ENCODE measurements around the gene KLHL11. TPM values are rescaled to one million over a fixed set of nuclear protein-coding genes. Genes with fewer than 3 reads are reported as not detected.

Gene KLHL11
- total and polyA plus RNA-seq, 10 of the 15 experiments (the other 5 are each of a cell fraction or from before 2014, with no cell fraction given): 0.07 to 17.2 (median 10.1) TPM

DNA sequence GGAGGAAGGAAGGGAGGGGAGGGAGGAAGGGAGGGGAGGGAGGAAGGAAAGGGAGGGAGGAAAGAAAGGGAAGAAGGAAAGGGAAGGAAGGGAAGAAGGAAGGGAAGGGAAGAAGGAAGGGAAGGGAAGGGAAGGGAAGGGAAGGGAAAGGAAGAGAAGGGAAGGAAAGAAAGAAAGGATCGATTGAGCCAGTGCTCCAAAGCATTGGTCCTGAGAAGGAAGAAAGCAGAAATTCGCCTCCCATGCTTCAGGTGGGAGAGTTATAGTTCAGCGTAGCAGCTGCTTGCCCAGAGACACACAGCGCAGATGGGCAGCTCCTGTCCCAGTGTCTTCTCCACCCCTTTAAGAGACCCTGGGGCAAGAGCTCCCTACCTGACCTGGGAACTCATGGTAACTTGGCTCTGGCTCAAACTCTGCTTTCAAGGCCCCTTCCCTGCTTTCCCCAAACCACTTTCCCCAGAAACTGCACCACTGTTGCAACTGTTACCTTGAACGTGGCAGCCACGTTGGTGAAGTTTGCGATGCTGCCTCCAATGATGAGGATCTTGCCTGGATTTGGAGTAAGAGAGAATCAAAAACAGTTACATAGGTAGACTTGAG lies 39.1 kb upstream of the KLHL11 start:
- FAIRE-seq: no peak

DNA sequence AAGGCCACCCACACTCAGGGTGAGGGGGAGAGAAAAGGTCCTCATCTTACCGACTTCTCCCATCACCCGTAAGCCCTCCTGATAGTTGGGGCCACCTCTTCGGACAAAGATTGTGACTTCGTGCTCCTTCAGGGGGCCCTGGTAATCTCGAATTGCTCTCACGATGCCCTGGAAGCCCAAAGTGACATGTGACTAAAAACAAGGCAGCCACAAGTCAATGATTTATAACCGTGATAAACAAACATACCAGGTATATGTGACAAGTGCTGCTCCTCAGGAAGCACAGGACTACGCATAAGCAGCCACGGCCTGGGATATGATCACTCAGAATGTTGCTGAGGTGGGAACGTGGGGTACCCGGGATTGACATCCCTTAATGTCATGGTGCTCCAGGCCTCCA lies 36.4 kb upstream of the KLHL11 start:
- SMC1A ChIA-PET (ENCODE audit: uncharacterized antibody, unreplicated experiment): no interaction called here
- WGBS (ENCODE audit: insufficient coverage, insufficient replicate concordance, low lambda C conversion rate, missing lambda C conversion rate): 88% methylated on average over 11 of the region's 11 CpGs
- no TSS peak for BruUV-seq (replicated peaks)
- FAIRE-seq: no peak
- Histone ChIP-seq H3K79me2 (ENCODE audit: control insufficient read depth, insufficient read depth, low read length) (no peaks in the 10 kb centered on the region), H3K4me2 (ENCODE audit: control insufficient read depth, insufficient read depth) (no peak overlapping the region), H3K36me3 (ENCODE audit: control insufficient read depth in 2 of 2, insufficient read depth in 2 of 2, low read length in 1 of 2) (peaks cover 33 to 47% of the 10 kb centered on the region in 2 experiments), H4K20me1 (ENCODE audit: control insufficient read depth, insufficient read depth) (no peaks in the 10 kb centered on the region), H2AFZ (ENCODE audit: control insufficient read depth, low read depth, low read length) (no peak overlapping the region), H3K27me3 (replicated peaks in 1 of 2; ENCODE audit: control insufficient read depth in 2 of 2, insufficient read depth in 2 of 2, low read length in 1 of 2) (no peaks in the 10 kb centered on the region), H3K9me3 (replicated peaks; ENCODE audit: control insufficient read depth, insufficient read depth, low read length) (no peaks in the 10 kb centered on the region), H3K4me3 (no peak overlapping the region), H3K4me1 (ENCODE audit: control insufficient read depth, insufficient read depth, low read length) (no peaks in the 10 kb centered on the region), H3K9ac (ENCODE audit: control insufficient read depth, insufficient read depth, low read length) (no peak overlapping the region), H3K27ac (ENCODE audit: control insufficient read depth, insufficient read depth) (no peak overlapping the region)
- no peak for ATAC-seq
- in situ Hi-C loops (cut with MboI): no loop called here
- RAD21 ChIA-PET (ENCODE audit: unreplicated experiment): no interaction called here
- POLR2A ChIA-PET: no interaction called here
- intact Hi-C loops (cut with micrococcal nuclease; ENCODE audit: unreplicated experiment): no loop called here
- CTCF ChIA-PET: interaction anchor here (0.7 kb wide), 1 partner anchor 320 kb away, joined by 4 read pairs; no protein-coding TSS in a partner anchor
- DNase-seq (ENCODE audit: low read depth, low spot score): no peak
- TF ChIP-seq HDAC6 (IDR thresholded peaks at IDR 0.05; ENCODE audit: unreplicated experiment) (no peak), SMARCA5 (IDR thresholded peaks at IDR 0.05) (no peak), ESRRA (IDR thresholded peaks at IDR 0.05; ENCODE audit: low read length) (no peak), SP1 (IDR thresholded peaks at IDR 0.05; ENCODE audit: low read depth, low read length) (no peak), SMAD5 (IDR thresholded peaks at IDR 0.05; ENCODE audit: low read depth) (no peak), SUPT20H (IDR thresholded peaks at IDR 0.05; ENCODE audit: borderline replicate concordance, control insufficient read depth, low read depth, low read length) (no peak), NR2C2 (IDR thresholded peaks at IDR 0.05; ENCODE audit: borderline replicate concordance, control insufficient read depth, insufficient read length, low read depth) (no peak), ATF7 (IDR thresholded peaks at IDR 0.05; ENCODE audit: low read depth) (no peak), POLR2AphosphoS2 (IDR thresholded peaks at IDR 0.05; ENCODE audit: low read depth, low read length) (no peak), ZNF207 (IDR thresholded peaks at IDR 0.05; ENCODE audit: borderline replicate concordance) (no peak), BHLHE40 (IDR thresholded peaks at IDR 0.05; ENCODE audit: borderline replicate concordance in 1 of 2, low read depth in 2 of 2, low read length in 1 of 2) (no peak), SIX5 (IDR thresholded peaks at IDR 0.05; ENCODE audit: low read depth, low read length, severe bottlenecking) (no peak), RAD21 (IDR thresholded peaks at IDR 0.05; ENCODE audit: insufficient read depth, low read depth, low read length) (no peak)
- TF ChIP-seq, protein P1, sequence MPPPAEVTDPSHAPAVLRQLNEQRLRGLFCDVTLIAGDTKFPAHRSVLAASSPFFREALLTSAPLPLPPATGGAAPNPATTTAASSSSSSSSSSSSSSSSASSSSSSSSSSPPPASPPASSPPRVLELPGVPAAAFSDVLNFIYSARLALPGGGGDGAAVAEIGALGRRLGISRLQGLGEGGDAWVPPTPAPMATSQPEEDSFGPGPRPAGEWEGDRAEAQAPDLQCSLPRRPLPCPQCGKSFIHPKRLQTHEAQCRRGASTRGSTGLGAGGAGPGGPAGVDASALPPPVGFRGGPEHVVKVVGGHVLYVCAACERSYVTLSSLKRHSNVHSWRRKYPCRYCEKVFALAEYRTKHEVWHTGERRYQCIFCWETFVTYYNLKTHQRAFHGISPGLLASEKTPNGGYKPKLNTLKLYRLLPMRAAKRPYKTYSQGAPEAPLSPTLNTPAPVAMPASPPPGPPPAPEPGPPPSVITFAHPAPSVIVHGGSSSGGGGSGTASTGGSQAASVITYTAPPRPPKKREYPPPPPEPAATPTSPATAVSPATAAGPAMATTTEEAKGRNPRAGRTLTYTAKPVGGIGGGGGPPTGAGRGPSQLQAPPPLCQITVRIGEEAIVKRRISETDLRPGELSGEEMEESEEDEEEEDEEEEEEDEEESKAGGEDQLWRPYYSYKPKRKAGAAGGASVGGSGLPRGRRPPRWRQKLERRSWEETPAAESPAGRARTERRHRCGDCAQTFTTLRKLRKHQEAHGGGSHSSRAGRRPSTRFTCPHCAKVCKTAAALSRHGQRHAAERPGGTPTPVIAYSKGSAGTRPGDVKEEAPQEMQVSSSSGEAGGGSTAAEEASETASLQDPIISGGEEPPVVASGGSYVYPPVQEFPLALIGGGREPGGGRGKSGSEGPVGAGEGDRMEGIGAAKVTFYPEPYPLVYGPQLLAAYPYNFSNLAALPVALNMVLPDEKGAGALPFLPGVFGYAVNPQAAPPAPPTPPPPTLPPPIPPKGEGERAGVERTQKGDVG (CRISPR knock-in tag; IDR thresholded peaks at IDR 0.05): no peak

More for the DNA sequence above, 39.1 kb upstream of the KLHL11 start:
- H3K4me2 ChIP-seq (ENCODE audit: control insufficient read depth, insufficient read depth): no peak overlapping the region
- no peaks in the 10 kb centered on the region for H3K4me1 ChIP-seq (ENCODE audit: control insufficient read depth, insufficient read depth, low read length)
- no peaks in the 10 kb centered on the region for H3K9me3 ChIP-seq (replicated peaks; ENCODE audit: control insufficient read depth, insufficient read depth, low read length)
- H3K36me3 ChIP-seq (ENCODE audit: control insufficient read depth in 2 of 2, insufficient read depth in 2 of 2, low read length in 1 of 2): peaks cover 34 to 40% of the 10 kb centered on the region in 2 experiments
- intact Hi-C loops (cut with micrococcal nuclease; ENCODE audit: unreplicated experiment) (no loop called here), in situ Hi-C loops (cut with MboI) (no loop called here)
- CTCF ChIA-PET: interaction anchor here (1.1 kb wide), 1 partner anchor 10 kb away, joined by 3 read pairs; no protein-coding TSS in a partner anchor
- TF ChIP-seq SREBF1 (IDR thresholded peaks at IDR 0.05; ENCODE audit: low read length): no peak
- no peak for TF ChIP-seq IKZF2 (IDR thresholded peaks at IDR 0.05)
- no peak for TF ChIP-seq BRCA1 (IDR thresholded peaks at IDR 0.05; ENCODE audit: low read depth, low read length)
- no peak for TF ChIP-seq MYC (IDR thresholded peaks at IDR 0.05; ENCODE audit: insufficient read depth, insufficient read length, insufficient replicate concordance, low read length, severe bottlenecking)
- RAD21 ChIA-PET (ENCODE audit: unreplicated experiment): no interaction called here
- H3K79me2 ChIP-seq (ENCODE audit: control insufficient read depth, insufficient read depth, low read length): no peaks in the 10 kb centered on the region
- POLR2A ChIA-PET: interaction anchor here (0.5 kb wide), 1 partner anchor 216 kb away, joined by 4 read pairs; no protein-coding TSS in a partner anchor
- ATAC-seq (no peak), DNase-seq (ENCODE audit: low read depth, low spot score) (no peak)
- WGBS (ENCODE audit: insufficient coverage, insufficient replicate concordance, low lambda C conversion rate, missing lambda C conversion rate): 88% methylated on average over 7 of the region's 7 CpGs
- BruUV-seq (replicated peaks): no TSS peak
- SMC1A ChIA-PET (ENCODE audit: uncharacterized antibody, unreplicated experiment): no interaction called here
- H3K9ac ChIP-seq (ENCODE audit: control insufficient read depth, insufficient read depth, low read length): no peak overlapping the region
- no peaks in the 10 kb centered on the region for H4K20me1 ChIP-seq (ENCODE audit: control insufficient read depth, insufficient read depth)
- no peaks in the 10 kb centered on the region for H3K27me3 ChIP-seq (replicated peaks in 1 of 2; ENCODE audit: control insufficient read depth in 2 of 2, insufficient read depth in 2 of 2, low read length in 1 of 2)
- no peak overlapping the region for H3K4me3 ChIP-seq
- H3K27ac ChIP-seq (ENCODE audit: control insufficient read depth, insufficient read depth): no peak overlapping the region
- H2AFZ ChIP-seq (ENCODE audit: control insufficient read depth, low read depth, low read length): no peak overlapping the region
